B cell (primary cell): ENCODE results near the gene LIPJ. TPM values are rescaled to one million over a fixed set of nuclear protein-coding genes. Genes with fewer than 3 reads are reported as not detected.

ENCODE experiments used
- ATAC-seq: fragments of 200-7000 bp; cut with Tn5 transposase; one replicate; pipeline ENCODE4 v1.10.0; 2021; ENCODE audit warnings: low read depth, mild to moderate bottlenecking, moderate number of reproducible peaks, moderate library complexity
- CTCF ChIA-PET: fragments of 350-600 bp; sonication (Branson Sonifier 250); formaldehyde crosslinking; loops from one replicate; lab custom pipeline; 2021; ENCODE audit warnings: antibody characterized with exemption, inconsistent platforms; lab: Charles Lee
- POLR2A ChIA-PET: fragments of 350-600 bp; sonication (Branson Sonifier 250); formaldehyde crosslinking; loops from one replicate; lab custom pipeline; 2021; ENCODE audit warnings: antibody characterized with exemption; lab: Charles Lee
- DNase-seq: peaks from one replicate; pipeline ENCODE4 v3.0.0; 2013
- H2AFZ ChIP-seq: 2 replicates; pipeline ENCODE4 v1.6.1; 2012; ENCODE audit warnings: mild to moderate bottlenecking, low read depth, low read length; ENCODE audit not compliant: insufficient read depth, poor library complexity, severe bottlenecking
- H3K27ac ChIP-seq, 2 donors: 1 replicate in 1 of 2; 2 replicates in 1 of 2; pipeline ENCODE4 v1.5.1; 2012 to 2013; ENCODE audit warnings: low read length in 2 of 2, mild to moderate bottlenecking in 2 of 2, moderate library complexity in 1 of 2
- H3K27me3 ChIP-seq, 4 experiments: fragments of 200-600 bp in 1 of 4; sonication (generic) in 1 of 4; replicated peaks in 1 of 4; 1 replicate in 2 of 4; 2 replicates in 2 of 4; pipeline versions ENCODE4 v1.6.1 to v1.7.0; 2013 to 2016; ENCODE audit warnings: low read length in 3 of 4, mild to moderate bottlenecking in 2 of 4, mixed read lengths in 1 of 4, moderate library complexity in 1 of 4; ENCODE audit not compliant: insufficient read depth in 4 of 4, control insufficient read depth in 3 of 4; ENCODE audit errors: control extremely low read depth in 1 of 4
- H3K36me3 ChIP-seq, 2 experiments: replicated peaks in 1 of 2; 1 replicate in 1 of 2; 2 replicates in 1 of 2; pipeline versions ENCODE4 v1.6.1 to v1.7.1; 2013; ENCODE audit warnings: low read length in 1 of 2; ENCODE audit not compliant: insufficient read depth in 2 of 2, control insufficient read depth in 1 of 2; ENCODE audit errors: control extremely low read depth in 1 of 2, extremely low read depth in 1 of 2
- H3K4me1 ChIP-seq, 2 donors: fragments of 200-600 bp in 1 of 2; sonication (generic) in 1 of 2; 1 replicate in 1 of 2; 2 replicates in 1 of 2; pipeline versions ENCODE4 v1.5.1 to v1.6.1; 2013 to 2017; ENCODE audit warnings: low read length in 2 of 2; ENCODE audit not compliant: control insufficient read depth in 2 of 2, insufficient read depth in 2 of 2
- H3K4me2 ChIP-seq: replicated peaks from 2 replicates; pipeline ENCODE3; 2012; ENCODE audit warnings: mild to moderate bottlenecking, low read depth, low read length; ENCODE audit not compliant: poor library complexity, severe bottlenecking
- H3K4me3 ChIP-seq, 5 experiments: fragments of 200-600 bp in 1 of 5; sonication (generic) in 1 of 5; 1 replicate in 3 of 5; 2 replicates in 2 of 5; pipeline versions ENCODE4 v1.5.1 to v1.7.0; 2011 to 2016; ENCODE audit warnings: low read length in 4 of 5, mild to moderate bottlenecking in 4 of 5, low read depth in 2 of 5, control low read depth in 1 of 5, moderate library complexity in 1 of 5; ENCODE audit not compliant: insufficient read depth in 1 of 5; ENCODE audit errors: control extremely low read depth in 1 of 5, extremely low read depth in 1 of 5
- H3K79me2 ChIP-seq: fragments of 200-600 bp; sonication (generic); one replicate; pipeline ENCODE4 v1.6.0; 2016; ENCODE audit warnings: low read length; ENCODE audit not compliant: control insufficient read depth, insufficient read depth
- H3K9ac ChIP-seq: fragments of 200-600 bp; sonication (generic); 2 replicates; pipeline ENCODE4 v1.6.1; 2017; ENCODE audit warnings: mild to moderate bottlenecking, low read length, moderate library complexity
- H3K9me3 ChIP-seq, 3 donors: one replicate each; pipeline versions ENCODE4 v1.6.1 to v1.7.1; 2013; ENCODE audit warnings: low read length in 2 of 3; ENCODE audit not compliant: control insufficient read depth in 2 of 3, insufficient read depth in 1 of 3; ENCODE audit errors: control extremely low read depth in 1 of 3
- H4K20me1 ChIP-seq: 2 replicates; pipeline ENCODE4 v1.6.0; 2012; ENCODE audit warnings: mild to moderate bottlenecking, low read length; ENCODE audit not compliant: insufficient read depth, control insufficient read depth, poor library complexity, severe bottlenecking
- H3K27ac Mint-ChIP-seq: one replicate; pipeline ENCODE4 v1.8.0; 2021; ENCODE audit warnings: mixed read lengths
- H3K27me3 Mint-ChIP-seq: one replicate; pipeline ENCODE4 v1.8.0; 2021; ENCODE audit warnings: mixed read lengths
- H3K4me1 Mint-ChIP-seq: one replicate; pipeline ENCODE4 v1.8.0; 2021; ENCODE audit warnings: mixed read lengths
- H3K4me3 Mint-ChIP-seq: one replicate; pipeline ENCODE4 v1.8.0; 2021; ENCODE audit warnings: mixed read lengths
- H3K9me3 Mint-ChIP-seq: one replicate; pipeline ENCODE4 v1.8.0; 2022; ENCODE audit warnings: mixed read lengths; ENCODE audit not compliant: insufficient read depth
- CTCF ChIP-seq: fragments of 200-600 bp; IDR thresholded peaks from one replicate; pipeline ENCODE4 v1.8.0; 2022; ENCODE audit warnings: antibody characterized with exemption, mild to moderate bottlenecking
- EZH2 ChIP-seq: IDR thresholded peaks from 2 replicates; pipeline ENCODE4 v1.6.1; 2012; ENCODE audit warnings: borderline replicate concordance, low read depth, mild to moderate bottlenecking, moderate library complexity, low read length; ENCODE audit not compliant: insufficient read depth, poor library complexity, severe bottlenecking
- WGBS: methylation state at CpG from one replicate; pipeline ENCODE4 v1.1.5; 2013; ENCODE audit warnings: missing lambda C conversion rate; ENCODE audit not compliant: insufficient coverage; 5-methylcytosine and 5-hydroxymethylcytosine counted together
- intact Hi-C: fragments of 100-400 bp; cut with micrococcal nuclease; formaldehyde crosslinking; loops from one replicate; pipeline ENCODE4 v1.10.0; 2022
- polyA plus RNA-seq: library from polyadenylated mRNA; depleted of rRNA; stranded (reverse); fragments of >200 nt; gene quantifications from 2 replicates; pipeline ENCODE4 v1.2.3, GENCODE V29; 2012
- total RNA-seq, 2 donors: library from RNA; stranded (reverse); fragments of 120-200 nt in 1 of 2; gene quantifications; 1 replicate in 1 of 2; 2 replicates in 1 of 2; pipeline versions ENCODE4 v1.2.3 to v1.2.4, GENCODE V29; 2013 to 2022

LIPJ gene
- total and polyA plus RNA-seq, 2 donors (not counting 1 experiment from before 2014, with no cell fraction given), result 0.13 to 0.20 TPM

- ATAC-seq, result no peak
- Histone ChIP-seq H3K79me2 (no peaks in the 10 kb centered on the region), H4K20me1 (no peaks in the 10 kb centered on the region), H3K9me3 (peaks cover 0 to 1% (median 0%) of the 10 kb centered on the region in 3 donors), H3K4me2 (no peak overlapping the region), H3K36me3 (no peaks in the 10 kb centered on the region), H3K4me1 (no peaks in the 10 kb centered on the region), H2AFZ (no peak overlapping the region), H3K4me3 (no peak overlapping the region), H3K27ac (no peak overlapping the region), H3K27me3 (no peaks in the 10 kb centered on the region), H3K9ac (no peak overlapping the region)
- CTCF ChIA-PET, result no interaction called here
- DNase-seq, result no peak
- POLR2A ChIA-PET, result no interaction called here
- Mint-ChIP-seq H3K4me3 (no peak overlapping the region), H3K9me3 (no peaks in the 10 kb centered on the region), H3K4me1 (no peaks in the 10 kb centered on the region), H3K27me3 (no peaks in the 10 kb centered on the region), H3K27ac (no peak overlapping the region)
- no CpG with 5 or more reads among the region's 1 CpG for WGBS
- TF ChIP-seq EZH2 (no peak), CTCF (no peak)
- intact Hi-C loops, result no loop called here
Observed at GRCh38 chr10:88617772-88618300, 31.3 kb downstream of the LIPJ start.

- H3K79me2 ChIP-seq, result no peaks in the 10 kb centered on the region
- H3K36me3 ChIP-seq, result no peaks in the 10 kb centered on the region
- H3K4me2 ChIP-seq, result no peak overlapping the region
- ATAC-seq (no peak), DNase-seq (no peak)
- Mint-ChIP-seq H3K4me3 (no peak overlapping the region), H3K9me3 (no peaks in the 10 kb centered on the region), H3K4me1 (no peaks in the 10 kb centered on the region), H3K27ac (no peak overlapping the region), H3K27me3 (no peaks in the 10 kb centered on the region)
- 86% methylated on average over 1 of the region's 1 CpG for WGBS
- peaks cover 0 to 1% (median 0%) of the 10 kb centered on the region in 3 donors for H3K9me3 ChIP-seq
- no peaks in the 10 kb centered on the region for H3K4me1 ChIP-seq
- intact Hi-C loops, result no loop called here
- TF ChIP-seq EZH2, result no peak
- TF ChIP-seq CTCF, result no peak
- no peak overlapping the region for H3K27ac ChIP-seq
- H3K27me3 ChIP-seq, result no peaks in the 10 kb centered on the region
- no peaks in the 10 kb centered on the region for H4K20me1 ChIP-seq
- ChIA-PET POLR2A (no interaction called here), CTCF (no interaction called here)
- no peak overlapping the region for H2AFZ ChIP-seq
- H3K4me3 ChIP-seq, result no peak overlapping the region
- no peak overlapping the region for H3K9ac ChIP-seq
Observed at GRCh38 chr10:88618496-88618895, 31.9 kb downstream of the LIPJ start.
